Rectal smooth muscle tissue (tissue), 1 donor: ENCODE measurements around the gene MDM4.

ENCODE experiments used
- H3K27ac ChIP-seq: one replicate; pipeline ENCODE4 v1.7.0; 2013; ENCODE audit warnings: low read depth, low read length, inconsistent platforms
- H3K27me3 ChIP-seq: one replicate; pipeline ENCODE4 v1.7.0; 2013; ENCODE audit warnings: low read length; ENCODE audit not compliant: control insufficient read depth, insufficient read depth
- H3K36me3 ChIP-seq: one replicate; pipeline ENCODE4 v1.7.0; 2013; ENCODE audit warnings: low read length; ENCODE audit not compliant: control insufficient read depth, insufficient read depth
- H3K4me1 ChIP-seq: one replicate; pipeline ENCODE4 v1.7.0; 2013; ENCODE audit warnings: low read length; ENCODE audit not compliant: control insufficient read depth, insufficient read depth
- H3K4me3 ChIP-seq: one replicate; pipeline ENCODE4 v1.7.0; 2013; ENCODE audit warnings: low read length
- H3K9ac ChIP-seq: one replicate; pipeline ENCODE4 v1.7.0; 2013; ENCODE audit warnings: low read length

Gene MDM4

DNA sequence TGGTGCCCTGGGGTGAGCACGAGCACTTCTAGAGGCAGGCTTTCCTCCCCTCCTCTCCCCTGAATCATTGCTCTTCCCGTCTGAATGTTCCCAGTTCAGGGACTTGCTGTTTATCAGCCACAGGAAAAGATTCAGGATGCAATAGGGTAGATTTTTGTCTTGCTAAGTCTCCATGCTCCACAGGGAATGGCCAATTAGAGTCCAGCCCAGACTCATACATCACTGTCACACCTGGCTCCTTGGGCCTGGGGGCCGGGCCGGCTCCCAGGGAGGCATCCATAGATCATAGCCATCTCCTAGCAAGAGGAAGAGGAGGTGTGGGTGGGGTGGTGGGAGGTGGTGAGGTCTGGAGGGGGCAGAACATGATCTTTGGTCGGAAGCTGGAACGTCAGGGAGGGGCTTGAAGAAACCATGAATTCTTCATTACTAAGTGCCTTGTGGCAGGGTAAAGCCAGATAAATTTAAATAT, 85.9 kb downstream of the MDM4 start:
- H3K4me1 ChIP-seq: no peaks in the 10 kb centered on the region
- no peaks in the 10 kb centered on the region for H3K27me3 ChIP-seq
- H3K36me3 ChIP-seq: no peaks in the 10 kb centered on the region
- no peak overlapping the region for H3K9ac ChIP-seq
- no peak overlapping the region for H3K4me3 ChIP-seq
- H3K27ac ChIP-seq: no peak overlapping the region

DNA sequence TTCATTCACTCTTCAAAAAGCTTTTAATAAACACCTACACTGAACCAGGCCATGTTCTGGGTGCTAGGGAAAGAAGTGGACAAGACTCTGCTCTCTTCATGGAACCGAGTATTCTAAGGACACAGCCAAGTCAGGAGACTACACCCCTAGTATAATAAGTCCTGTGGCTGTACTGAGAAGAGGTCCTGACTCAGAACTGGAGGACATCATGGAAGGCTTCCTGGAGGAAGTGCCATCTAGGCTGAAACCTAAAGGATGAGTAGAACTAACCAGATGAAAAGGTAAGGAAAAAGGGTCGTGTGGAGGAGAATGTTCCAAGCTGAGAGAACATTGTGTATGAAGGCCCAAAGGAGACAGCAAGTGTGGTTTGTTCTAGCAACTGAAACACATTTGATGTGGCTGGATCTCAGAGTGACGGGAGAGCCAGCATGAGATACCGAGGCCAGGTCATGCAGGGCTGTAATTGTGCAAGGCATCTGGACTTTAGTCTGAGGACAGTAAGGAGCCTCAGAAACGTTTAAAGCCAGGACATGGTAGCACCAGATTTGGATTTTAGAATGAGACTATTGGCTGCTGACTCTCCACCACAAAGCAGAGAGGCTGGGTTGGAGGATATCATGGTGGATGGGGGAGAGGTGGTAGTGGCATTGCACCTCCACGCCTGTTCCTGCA, 86.8 kb downstream of the MDM4 start:
- Histone ChIP-seq H3K9ac (no peak overlapping the region), H3K4me1 (no peaks in the 10 kb centered on the region), H3K27me3 (no peaks in the 10 kb centered on the region), H3K36me3 (no peaks in the 10 kb centered on the region), H3K27ac (no peak overlapping the region), H3K4me3 (no peak overlapping the region)

DNA sequence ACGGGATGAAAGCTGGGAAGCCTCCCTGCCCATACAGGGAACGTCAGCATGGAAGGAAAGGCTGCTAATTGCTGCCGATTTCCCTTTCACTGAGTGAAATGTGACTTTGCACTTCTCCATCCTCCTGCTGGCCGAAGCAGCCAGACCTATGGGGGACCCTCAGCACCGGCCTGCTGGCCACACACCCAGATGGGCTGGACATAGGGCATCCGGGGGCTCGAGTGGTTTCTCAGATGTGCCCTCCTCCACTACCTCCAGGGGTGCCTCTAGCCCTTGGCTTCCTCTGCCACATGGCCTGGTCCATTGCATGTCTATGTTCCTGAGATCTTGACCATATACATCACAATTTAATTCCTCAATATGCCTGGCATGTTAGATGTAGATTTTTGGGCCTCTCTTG, 89.6 kb downstream of the MDM4 start:
- Histone ChIP-seq H3K27me3 (no peaks in the 10 kb centered on the region), H3K27ac (no peak overlapping the region), H3K4me1 (no peaks in the 10 kb centered on the region), H3K36me3 (no peaks in the 10 kb centered on the region), H3K9ac (no peak overlapping the region), H3K4me3 (no peak overlapping the region)
